A172 (cell line): ENCODE results near the gene BIRC5. TPM values are rescaled to one million over a fixed set of nuclear protein-coding genes. Genes with fewer than 3 reads are reported as not detected.
"Not testable (repeated sequence)": the region's sequence is repeated elsewhere in the genome, so short reads cannot be mapped to it uniquely, and the experiment has no call there.

Experiments
- DNase-seq: peaks from one replicate; pipeline ENCODE4 v3.0.0-alpha.2; 2015; ENCODE audit warnings: low spot score
- total RNA-seq: library from RNA; depleted of rRNA; stranded (reverse); fragments of >200 nt; shearing (Covaris generic); gene quantifications from 2 replicates; pipeline ENCODE4 v1.2.3, GENCODE V29; 2014

BIRC5 gene
- total RNA-seq, 1 experiment from 2014 or later: 174 TPM

GRCh38 chr17:78239489-78239931, 25.5 kb downstream of the BIRC5 start:
- DNase-seq: no peak

GRCh38 chr17:78240012-78240655, 26.1 kb downstream of the BIRC5 start:
- no peak for DNase-seq

GRCh38 chr17:78240839-78241238, 26.8 kb downstream of the BIRC5 start:
- no peak for DNase-seq

- peak; percentile 85 for DNase-seq
Measured at GRCh38 chr17:78241277-78242023, 27.4 kb downstream of the BIRC5 start.

GRCh38 chr17:78242024-78242742, 28.1 kb downstream of the BIRC5 start:
- DNase-seq: peak; percentile 46

- no peak for DNase-seq
Measured at GRCh38 chr17:78247304-78247703, 33.3 kb downstream of the BIRC5 start.

DNA sequence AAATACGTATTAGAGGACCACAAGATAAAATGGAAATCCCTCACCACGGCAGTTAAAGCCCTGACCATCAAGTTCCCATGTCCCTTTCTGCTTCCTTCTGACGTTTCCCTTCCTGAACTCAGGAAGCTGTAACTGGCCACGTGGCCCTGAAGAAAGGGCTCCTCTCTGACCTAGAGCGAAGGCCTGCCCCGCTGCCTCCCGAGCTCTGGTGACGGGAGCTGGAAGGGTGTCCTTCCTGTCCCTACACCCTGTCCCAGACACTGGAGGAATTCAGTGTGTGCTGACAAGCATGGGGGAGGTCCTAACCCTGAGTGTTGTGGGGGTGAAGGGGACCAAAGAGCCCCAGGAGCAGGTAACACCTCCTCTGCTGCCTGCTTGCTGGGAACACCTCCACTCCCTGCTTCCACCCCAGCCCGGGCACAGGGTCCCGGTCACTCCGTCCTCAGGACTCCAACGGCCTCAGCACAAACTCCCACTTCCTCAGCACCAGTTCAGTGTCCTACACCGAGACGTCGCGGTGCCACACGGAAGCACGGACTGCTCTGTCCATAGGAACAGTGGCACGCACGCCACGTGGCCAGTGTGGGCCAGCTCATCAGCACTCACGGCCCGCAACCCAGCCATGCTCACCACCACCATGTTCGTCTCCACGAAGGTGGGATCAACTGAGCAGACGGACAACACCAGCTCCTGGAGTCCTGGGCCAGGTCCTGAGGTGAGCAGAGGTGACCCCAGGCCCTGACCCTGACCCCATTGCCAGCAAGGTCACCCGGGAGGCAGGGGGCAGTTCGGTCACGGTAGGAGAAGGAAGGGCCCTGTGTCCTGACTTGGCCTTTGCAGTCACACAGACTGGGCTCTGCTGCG, 34.2 kb downstream of the BIRC5 start:
- no peak for DNase-seq

DNA sequence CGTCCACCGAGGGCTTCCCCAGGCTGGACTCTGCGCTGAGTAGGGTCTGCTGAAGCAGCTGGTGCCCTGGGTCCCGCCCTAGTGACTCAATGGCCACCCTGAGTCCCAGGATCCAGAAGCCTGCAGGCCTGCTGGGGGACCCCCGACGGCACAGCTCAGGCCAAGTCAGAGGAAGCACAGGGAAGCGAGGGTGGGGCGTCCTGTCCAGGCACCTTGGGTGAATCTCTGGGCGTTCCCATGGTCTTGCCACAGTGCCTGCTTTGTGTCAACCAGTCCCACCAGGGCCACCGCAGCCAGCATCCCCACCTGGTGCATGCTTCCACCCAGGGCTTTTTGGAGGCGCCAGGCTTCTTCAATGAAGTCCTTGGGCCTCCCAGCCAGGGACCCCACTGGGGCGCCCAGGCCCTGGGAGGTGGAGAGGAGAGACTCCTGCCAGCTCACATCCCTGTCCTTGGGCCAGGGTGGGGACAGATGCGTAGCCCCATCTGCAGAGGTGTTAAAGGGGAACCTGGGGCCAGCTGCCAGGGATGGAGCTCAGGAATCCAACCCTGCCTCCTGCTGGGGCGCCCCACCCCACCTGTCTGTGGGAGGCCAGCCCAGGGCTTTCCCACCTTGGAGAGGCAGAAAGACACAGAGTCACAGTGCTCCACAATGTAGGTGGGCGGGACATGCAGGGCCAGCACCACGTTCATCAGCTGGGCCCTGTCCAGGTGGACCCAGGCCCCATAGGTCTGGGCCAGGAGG, 35.2 kb downstream of the BIRC5 start:
- DNase-seq: no peak

DNA sequence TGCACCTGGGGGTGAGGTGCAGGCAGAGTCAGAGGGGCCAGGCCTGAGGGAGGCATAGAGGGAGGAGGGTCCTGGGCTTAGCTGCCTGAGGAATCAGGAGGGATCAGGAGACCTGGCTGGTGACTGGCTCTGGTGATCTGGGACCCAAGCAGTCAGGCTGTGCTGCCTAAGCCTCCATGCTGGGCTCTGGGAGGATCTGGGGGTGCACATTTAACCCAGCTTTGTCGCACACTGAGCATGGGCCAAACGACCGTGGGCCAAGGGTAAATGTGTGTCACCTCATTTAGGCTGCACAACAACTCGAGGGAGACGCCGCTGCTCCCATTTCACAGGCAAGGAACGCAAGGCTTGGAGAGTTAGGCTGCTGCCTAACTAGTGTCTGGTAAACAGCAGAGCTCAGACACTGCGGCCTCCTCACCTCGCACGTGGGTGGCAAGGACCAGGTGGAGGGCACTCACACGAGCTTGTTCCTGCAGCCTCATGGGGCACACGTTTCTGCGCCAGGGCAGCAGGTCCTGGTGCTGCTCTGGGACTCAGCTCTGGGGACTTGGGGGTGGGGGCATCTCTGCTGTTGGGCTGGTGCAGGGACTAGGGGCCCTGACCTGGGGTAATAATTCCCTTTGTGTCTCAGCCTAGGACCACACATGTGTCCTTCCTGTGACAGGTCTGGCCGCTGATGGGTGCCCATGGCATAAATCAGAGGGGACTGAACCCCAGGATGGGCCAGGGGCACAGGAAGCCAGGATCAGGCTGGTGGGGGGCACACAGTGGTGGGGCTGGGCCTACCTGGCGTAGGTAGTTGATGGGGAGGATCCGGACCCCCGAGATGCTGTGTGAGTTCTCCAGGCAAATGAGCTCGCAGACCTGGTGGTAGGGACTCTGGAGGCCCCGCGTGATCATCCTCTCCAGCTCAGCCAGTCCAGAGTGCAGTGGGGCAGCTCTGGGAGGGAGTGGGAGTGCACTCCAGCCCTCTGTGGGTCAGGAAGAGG, 36.1 kb downstream of the BIRC5 start:
- DNase-seq: no peak

DNA sequence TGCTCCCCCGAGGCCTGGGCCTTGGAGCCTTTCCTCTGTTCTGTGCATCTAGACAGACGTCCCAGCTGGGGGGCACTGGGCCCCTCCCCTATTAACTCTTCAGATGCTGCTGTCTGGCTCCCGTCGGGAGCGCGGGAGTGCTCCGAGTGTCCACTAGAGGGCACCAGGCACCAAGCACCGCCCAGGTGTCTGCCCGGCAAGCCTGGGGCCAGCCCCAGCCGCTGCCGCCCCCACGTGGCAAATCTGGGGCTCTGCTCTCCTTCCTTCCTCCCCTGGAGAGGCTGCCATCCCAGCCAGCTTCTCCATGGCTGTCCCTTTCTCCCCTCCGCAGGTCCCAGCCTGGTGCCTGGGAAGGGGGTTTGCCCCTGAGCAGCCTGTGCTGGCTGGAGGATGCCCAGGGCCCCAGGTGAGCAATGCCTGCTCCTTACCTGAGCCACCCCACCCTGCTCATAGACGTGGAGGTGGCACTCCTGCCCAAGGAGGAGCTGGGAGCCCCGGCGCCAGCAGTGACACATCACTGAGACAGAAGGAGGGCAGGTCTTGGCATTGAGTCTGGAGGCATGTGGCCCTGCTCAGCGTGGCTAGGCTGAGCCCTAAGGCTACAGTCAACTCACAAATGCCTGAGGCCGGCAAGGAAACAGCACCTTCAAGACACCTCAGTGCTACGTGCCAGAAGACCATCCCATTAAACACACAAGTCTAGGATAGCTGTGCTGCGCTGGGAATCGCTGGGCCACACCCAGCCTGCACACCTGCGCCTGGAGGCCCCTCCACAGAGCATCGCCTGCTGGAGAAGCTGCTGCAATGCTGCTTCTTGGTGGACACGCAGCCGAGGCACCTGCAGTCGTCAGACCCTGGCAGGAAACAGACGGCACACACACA, 37.1 kb downstream of the BIRC5 start:
- DNase-seq: peak; percentile 84

- DNase-seq: no peak
Measured at GRCh38 chr17:78251773-78252103, 37.7 kb downstream of the BIRC5 start.

DNA sequence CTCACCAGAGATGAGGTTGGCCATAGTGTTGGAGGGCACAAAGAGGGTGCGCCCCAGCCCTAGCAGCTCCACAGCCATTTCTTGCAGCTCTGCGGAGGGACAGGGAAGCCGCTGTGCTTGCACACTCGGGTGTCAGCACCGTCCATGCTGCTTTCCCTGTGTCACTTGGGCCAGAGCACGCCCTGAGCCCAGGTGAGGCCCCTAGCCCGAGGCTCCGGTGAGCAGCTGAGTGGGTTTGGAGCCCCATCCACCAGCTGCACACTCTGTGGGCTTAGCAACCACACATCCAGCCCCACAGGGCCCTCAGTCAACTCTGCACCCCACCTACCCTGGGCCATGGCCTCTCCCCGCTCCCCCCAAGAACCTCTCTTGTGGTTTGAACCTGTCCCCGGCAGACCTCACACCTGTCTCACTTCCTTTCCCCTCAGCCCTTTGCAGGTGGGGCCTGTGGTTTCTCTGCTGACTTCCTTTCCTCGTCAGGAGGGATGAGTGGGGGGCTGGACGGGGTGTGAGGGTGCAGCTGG, 38.1 kb downstream of the BIRC5 start:
- DNase-seq: no peak

DNA sequence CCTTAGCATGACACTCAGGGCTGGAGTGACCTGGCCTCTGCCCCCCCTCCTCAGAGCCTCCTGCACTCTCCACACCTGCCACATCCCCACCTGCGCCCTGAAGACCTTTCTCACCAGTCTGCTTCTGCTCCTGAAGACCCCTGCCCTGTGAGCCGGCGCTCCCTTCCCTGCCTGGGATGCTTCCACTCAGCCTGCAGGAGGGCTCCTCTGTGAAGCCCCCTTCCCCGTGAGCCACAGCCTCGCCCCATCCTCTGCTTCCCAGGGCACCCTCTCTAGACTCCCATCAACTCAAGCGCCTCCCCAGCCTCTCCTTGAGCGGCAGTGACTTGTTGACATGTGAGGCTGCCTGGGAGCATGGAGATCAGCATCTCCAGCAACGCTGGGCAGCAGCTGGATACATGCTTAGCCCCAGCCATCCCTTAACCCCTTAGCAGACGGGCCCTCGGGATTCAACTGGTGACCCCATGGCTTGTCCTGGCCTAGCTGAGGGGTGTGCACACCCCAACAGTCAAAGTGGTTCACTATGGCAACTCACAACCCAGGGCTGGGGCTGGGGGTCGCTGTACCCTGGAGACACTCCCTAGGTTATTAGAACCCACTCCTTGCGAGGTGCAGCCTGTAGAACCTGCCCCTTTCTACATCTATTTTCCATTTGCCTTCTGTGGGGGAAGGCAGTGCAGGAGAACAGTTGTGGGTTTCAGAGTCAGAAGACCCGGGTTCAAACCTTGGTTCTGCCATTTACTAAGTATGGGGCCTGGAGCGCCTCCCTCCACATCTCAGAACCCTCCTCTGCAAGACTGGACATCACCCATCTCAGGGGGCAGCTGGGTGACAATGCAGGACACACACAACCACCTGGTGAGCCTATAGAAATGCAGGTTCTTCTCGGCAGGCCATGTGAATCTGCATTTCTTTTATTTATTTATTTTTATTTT, 38.9 kb downstream of the BIRC5 start:
- DNase-seq: no peak

DNA sequence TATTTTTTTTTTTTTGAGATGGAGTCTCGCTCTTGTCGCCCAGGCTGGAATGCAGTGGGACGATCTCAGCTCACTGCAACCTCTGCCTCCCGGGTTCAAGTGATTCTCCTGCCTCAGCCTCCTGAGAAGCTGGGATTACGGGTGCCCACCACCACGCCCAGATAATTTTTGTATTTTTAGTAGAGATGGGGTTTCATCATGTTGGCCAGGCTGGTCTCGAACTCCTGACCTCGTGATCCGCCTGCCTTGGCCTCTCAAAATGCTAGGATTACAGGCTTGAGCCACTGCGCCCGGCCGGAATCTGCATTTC, 39.5 kb downstream of the BIRC5 start:
- DNase-seq: not testable (repeated sequence)

GRCh38 chr17:78253946-78254672, 40.1 kb downstream of the BIRC5 start:
- DNase-seq: peak; percentile 59

GRCh38 chr17:78255029-78255656, 41.1 kb downstream of the BIRC5 start:
- no peak for DNase-seq
